Hindlimb muscle (tissue), 1 donor: ENCODE measurements around the gene LRP1-AS. TPM values are rescaled to one million over a fixed set of nuclear protein-coding genes. Genes with fewer than 3 reads are reported as not detected.

Experiments
- DNase-seq: peaks from one replicate; pipeline ENCODE4 v3.0.0-alpha.2; 2013
- polyA plus RNA-seq: library from polyadenylated mRNA; unstranded; fragments of 120-200 nt; gene quantifications from one replicate; pipeline ENCODE4 v1.2.1, GENCODE V29; 2013; ENCODE audit not compliant: insufficient read length

LRP1-AS gene
- polyA plus RNA-seq, 1 donor = 0.45 TPM

DNA sequence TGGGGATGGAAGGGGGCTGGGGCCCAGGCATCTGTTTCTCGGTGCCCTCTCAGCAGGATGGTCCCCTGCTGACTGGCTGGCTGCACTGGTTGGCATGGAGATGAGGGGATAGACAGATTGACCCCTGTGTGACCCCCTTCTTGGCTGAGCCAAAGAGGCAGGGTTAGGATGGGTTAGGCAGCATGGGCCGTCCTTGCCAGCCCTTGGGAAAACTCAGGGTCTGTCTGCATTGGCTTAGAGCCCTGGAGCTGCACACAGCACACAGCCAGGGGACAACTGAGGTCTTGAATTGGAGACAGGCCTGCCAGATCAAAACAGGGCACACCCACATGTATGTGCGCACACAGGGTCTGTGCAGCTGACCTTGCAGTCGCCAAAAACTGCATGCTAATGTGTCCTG is 11.2 kb upstream of the LRP1-AS start:
- no peak for DNase-seq

DNA sequence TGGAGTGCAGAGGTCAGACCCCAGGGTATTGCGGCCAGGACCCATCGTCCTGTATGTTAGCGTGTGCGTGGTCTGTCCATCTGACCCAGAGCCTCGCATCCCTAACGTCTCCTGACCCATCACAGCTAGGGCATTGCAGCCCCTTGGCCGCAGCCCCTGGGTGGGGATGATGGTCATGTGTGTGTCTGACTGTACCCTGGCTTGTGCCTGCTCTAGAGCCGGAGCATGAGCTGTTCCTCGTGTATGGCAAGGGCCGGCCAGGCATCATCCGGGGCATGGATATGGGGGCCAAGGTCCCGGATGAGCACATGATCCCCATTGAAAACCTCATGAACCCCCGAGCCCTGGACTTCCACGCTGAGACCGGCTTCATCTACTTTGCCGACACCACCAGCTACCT is 10.8 kb upstream of the LRP1-AS start:
- no peak for DNase-seq

DNA sequence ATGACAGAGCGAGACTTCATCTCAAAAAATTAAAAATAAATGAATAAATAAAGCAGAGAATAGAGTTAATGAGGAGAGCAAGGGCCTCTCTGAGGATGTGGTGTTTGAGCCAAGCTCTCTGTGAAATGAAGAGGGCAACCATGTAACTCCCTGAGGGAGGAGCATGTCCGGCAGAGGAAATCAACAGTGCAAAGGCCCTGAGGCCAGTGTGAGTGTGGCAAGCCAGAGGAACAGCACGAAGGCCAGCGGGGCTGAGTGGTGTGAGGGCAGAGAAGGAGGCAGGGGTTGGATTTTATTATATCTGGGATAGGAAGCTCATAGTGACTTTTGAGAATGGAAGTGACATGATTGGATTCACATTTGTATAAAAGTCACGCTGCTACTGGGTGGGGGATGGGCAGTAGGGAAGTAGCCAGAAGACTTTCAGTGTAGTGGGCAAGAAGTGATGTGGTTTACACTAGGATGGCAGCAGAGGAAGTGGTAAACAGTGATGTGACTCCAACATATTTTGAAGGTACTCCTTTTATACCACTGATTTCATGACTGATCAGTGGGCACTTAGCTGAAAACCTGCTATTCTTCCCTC is 10.3 kb upstream of the LRP1-AS start:
- no peak for DNase-seq

DNA sequence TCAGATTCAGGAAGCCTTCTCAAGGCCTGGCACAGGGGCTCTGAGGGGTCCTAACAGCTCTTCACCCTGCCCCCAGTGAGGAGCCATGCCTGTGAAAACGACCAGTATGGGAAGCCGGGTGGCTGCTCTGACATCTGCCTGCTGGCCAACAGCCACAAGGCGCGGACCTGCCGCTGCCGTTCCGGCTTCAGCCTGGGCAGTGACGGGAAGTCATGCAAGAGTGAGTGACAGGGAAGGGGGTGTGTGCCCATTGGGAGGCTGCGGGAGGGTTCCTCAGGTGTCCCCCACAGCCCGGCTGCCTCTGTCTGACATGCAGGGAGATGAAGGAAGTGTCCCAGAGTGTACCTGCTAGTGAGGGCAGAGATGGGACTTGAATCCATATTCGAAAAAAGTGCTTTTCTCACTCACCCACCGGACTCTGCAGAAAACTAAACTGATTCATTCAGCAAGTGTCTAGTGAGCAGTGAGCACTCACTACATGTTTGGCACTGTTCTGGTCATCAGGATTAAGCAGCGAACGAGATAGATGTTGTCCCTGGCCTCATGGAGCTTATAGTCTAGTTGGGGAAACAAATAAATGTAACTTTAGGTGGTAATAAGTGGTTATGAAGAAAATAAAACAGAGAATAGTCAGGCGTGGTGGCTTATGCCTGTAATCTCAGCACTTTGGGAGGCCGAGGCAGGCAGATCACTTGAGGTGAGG is 9.4 kb upstream of the LRP1-AS start:
- DNase-seq = no peak

DNA sequence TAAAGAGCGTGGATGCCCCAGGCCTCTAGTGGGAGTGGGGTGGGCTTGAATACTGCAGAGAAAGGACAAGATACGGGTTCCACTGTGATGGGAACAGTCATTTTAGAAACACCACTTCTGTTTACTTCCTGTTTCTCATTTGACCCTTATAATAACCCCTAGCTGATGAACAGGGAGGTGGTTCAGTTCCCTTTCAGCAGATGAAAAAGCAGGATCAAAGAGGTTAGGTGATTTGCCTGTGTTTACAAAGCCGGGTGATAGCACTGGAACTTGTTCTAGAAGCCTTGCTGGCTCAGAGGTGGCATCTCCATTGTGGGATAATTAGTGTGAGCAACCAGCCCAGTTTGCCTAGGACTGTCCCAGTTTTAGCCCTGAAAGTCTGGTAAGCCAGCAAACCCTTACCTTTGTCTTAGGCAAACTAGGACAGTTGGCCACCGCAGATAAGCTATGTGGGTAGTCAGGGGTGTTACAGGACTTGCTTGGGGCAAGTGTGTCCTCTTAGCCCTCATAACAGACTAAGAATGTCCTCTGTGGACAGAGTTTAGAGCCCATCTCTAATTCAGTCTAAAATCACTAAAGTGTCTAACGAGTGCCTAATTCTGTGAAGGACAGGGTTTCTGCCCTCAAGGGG is 7.5 kb upstream of the LRP1-AS start:
- DNase-seq = no peak

DNA sequence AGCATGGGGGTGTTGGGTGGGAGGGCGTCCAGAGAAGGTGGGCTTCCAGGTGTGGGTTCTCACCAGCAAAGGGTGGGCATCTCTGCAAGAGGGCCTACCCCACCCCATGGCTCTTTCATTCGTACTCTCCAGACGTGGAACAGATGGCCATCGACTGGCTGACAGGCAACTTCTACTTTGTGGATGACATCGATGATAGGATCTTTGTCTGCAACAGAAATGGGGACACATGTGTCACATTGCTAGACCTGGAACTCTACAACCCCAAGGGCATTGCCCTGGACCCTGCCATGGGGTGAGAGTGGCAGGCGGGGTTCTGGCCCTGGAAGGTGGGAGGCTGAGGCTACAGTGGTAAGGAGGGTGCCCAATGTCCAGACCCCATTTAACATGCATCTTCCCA is 6.7 kb upstream of the LRP1-AS start:
- no peak for DNase-seq

DNA sequence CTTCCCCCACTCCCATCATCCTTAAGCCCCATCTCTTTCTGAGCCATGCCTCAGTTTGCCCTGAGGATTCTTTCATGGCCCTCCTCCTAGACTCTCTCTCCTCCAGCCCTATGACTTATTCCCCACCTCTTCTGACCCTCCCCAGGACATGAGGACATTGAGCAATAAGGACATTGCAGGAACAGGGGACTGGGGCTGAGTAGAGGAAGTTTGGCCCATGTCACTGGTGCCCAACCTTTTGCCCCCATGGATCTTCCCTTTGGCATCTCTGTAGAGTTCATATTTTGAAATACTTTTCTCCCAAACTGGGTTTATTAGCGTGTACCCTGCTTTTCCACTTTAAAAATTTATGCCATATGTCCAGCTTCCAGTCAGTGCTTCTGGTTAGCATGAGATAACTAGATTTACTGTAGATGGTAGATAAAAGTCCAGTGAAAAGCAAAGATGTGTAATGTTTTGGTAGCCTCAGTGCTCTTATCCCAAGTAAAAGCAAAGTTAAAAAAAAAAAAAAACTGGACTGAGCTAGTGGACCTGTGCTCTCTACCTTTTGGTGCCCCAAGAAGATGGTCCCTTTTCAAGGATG is 6.1 kb upstream of the LRP1-AS start:
- DNase-seq = no peak

DNA sequence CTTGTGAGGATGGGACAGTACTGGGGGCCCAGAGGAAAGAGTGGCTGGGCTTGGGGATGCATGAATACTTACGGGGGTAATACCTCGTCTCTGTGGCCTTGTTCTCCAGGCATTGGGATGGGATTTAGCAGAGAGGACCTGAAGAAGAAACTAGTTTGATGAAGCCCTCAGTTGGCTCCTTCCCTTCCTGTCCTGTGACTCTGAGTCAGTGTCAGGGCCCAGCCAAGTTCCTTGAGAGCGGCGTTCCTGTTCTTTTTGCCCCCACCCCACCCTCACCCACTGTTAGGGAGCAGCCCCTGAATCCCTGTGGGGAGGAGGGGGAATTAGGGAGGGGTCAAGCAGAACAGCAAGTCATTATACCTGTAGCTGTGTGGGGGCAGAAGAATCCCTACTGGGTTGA is 5.2 kb upstream of the LRP1-AS start:
- DNase-seq = no peak

DNA sequence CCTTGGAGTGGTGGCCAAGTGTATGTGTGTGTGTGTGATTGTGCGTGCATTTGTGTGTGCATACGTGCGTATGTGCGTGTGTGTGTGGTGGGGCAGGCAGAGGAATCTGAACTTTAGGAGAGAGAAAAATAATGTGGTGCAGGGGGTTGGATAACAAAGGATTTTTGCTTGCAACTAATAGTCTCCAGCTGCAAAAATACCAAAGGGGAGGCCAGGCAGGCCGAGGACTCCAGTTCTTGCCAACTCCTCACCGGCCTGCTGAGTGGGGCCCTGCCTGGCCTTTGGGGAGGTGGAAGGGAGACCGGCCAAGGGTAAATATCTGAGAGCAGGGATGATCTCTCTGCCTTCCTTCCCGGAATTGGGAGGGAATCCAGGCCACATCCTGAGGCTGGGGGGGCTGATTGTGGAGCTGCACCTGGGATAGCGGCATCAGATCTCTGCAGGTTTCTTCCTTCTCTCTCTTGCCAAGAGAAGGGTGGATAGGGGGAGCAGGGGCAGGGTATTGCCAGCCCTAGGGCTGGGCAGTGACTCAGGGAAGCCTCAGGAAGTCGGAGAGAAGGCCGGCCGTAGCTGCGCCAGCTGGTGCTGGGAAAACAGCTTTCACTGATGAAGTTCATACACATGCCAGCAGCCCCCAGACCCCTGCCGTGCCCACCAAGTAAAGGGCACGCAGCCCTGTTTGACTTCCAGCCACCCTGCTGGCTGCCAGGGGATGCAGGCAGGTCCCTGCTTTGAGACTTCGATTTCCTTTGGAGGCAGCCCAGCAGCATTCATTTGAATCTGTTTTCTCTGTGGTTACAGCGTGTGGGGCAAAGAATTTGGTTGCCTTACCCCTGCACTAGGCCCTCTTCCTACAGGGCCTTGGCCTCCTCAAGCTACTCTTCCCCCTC is 4.6 kb upstream of the LRP1-AS start:
- DNase-seq = peak; percentile 62

DNA sequence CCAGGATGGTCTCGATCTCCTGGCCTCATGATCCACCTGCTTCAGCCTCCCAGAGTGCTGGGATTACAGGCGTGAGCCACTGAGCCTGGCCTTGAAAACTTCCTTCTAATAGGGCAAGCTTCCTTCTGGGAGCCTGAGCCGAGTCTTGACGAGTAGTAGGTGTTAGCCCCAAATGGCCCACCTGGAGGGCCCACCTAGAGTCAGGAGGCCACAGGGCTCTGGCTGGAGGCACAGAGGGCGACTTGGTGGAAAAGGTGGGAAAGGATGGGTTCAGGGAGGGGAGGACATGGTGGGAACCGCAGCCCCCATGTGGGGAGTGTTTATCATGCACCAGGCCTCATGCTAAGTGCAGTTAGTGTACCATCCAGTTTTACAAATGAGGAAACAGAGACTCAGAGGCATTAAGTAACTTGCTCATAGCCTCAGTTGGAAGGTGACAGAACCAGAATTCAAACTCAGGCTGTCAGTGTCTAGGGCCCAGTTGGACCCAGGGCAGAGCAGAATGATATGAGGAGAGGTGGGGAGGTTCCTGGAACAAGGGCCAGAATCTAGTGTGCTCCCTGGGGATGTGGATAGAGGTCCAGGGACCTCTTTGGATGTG is 3.1 kb upstream of the LRP1-AS start:
- no peak for DNase-seq

DNA sequence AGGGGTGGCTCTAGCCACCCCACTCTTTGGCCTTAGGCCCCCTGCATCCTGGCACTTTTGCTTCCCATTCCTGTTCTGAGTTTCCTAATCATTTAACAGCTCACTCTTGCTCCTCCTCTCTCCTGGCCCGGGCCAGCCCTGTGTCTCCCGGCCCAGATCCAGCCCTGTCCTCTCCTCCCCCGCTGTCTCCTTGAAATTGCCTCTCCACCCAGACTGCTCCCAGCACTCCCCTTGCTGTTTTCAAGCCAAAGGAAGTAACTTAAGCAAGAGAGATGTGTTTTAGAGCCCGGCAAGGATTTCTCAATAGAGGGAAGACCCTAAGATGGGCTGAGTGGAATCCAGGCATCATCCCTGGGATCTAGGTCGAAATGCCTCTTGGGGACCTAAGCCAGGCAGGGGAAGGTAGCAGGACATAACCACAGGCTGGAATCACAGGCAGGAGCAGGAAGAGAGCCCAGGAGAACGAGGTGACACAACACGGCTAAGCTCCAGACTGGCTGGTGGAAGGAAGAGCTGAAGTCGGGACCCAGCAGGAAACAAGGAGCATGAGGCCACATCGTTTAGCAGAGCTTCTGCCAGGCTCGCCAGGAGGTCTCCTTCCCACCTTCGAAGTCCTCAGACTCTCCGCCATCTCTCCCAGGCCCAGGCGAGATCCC is 2.0 kb upstream of the LRP1-AS start:
- peak; percentile 77 for DNase-seq

DNA sequence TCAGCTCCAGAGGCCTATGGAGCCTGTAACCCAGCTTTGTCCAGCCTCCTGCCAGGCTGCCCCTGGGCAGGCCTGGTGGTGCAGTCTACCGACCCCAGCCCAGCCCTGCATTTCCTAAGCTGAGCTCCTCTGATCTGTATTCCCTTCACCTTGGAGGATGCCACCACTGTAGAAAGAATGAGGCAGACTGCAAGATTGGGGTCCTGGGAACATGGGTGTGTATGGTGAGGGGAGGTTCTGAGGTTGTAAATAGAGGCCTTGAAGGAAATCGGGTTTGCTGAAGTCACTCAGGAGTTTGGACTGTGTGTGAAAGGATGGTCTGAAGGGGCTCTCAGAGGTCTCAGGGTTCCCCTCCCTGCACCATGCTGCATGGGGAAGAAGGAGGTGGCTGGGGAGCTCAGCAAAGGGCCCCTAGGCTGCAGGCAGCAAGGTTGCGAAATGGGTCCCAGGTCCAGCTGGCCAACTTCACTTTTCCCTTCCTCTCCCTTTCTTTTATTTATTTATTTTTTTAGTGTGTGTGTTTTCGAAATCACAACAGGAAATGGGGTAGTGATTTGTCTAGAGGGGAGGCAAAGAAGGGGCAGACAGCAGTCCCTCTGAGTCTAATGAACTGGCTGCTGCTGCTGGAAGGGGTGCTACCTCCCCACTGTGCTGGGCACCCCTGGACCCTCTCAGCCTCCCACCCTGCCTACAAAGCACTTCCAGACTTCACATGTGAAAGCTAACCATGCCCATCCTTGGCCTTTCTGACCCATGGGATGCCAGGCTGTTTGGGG is 1.2 kb upstream of the LRP1-AS start:
- peak; percentile 59 for DNase-seq

DNA sequence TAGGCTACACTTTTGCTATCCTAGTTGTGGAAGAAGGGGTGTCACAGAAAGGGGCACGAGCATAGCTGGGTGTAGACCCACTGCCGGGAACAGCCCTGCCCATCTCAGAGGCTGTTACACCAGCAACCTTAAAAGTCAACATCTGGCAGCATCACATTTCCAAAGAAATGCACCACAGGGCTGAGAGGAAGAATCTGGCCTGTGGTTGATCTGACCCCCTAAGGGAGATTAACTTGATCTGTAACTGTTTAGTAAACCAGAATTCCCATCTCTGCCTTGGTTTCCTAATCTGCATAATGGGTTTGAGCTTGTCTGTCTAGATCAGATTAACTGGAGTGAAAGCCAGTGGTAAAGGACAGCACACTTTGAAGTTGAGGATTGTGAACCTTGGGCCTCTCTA is 1.3 kb downstream of the LRP1-AS start:
- no peak for DNase-seq

DNA sequence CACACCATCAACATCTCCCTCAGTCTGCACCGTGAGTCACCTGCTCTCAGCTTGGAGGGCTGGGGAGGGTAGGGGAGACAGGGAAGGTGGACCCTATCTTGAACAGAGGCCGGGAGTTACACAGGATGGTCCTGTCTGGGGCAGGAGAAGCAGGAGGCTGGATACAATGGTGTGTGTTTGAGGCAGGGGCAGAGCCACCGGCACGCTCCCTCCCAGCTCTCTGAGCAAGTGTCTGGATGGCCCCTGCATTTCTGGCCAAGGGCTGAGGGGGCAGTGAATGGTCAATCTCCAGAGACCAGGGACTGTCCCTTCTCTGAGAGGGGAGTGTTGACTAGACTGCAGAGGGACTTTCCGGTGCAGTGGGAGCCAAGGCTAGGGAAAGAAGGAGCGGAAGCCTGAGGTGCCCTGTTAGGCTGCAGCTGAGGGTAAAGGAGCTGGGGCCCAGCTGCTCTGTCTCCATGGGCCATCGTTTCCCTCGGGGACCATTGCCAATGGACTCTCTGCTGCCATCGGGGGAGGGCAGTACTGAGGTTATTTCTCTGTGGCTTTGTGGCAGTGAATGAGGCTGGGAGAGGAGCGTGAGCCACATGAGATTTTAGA is 1.9 kb downstream of the LRP1-AS start:
- no peak for DNase-seq

DNA sequence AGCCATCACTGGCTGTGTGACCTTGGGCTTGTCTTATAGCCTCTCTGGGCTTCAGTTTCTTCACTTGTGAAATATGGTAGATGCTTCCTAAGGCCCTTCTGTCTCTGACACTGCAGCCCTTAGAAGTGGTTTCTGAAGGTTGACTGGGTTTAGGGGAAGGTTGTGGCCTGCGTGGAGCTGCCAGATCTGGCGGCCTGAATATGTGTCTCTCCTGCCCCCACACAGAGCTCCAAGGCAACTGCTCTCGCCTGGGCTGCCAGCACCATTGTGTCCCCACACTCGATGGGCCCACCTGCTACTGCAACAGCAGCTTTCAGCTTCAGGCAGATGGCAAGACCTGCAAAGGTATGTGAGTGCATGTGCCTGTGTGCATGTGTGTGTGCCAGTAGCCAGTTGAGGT is 4.0 kb downstream of the LRP1-AS start:
- DNase-seq = no peak

DNA sequence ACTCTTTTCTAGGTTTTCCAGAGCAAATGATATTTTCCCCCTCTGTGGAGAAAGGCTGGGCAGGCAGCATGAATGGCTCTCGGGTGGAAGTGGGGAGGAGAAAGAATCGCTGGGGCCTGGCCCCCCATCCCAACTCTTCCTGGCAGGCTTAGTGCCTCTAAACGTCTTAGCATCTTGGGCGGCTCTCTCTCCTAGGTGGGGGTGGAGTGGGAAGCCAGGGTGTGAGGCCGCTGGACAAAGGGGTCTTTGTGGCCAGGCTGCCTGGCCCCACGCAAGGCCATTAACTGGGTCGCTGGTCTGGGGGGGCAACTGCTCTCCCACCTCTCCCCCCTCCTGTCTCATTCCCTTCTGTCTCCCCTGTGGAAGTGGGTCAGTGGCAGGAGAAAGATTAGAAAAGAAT is 4.7 kb downstream of the LRP1-AS start:
- no peak for DNase-seq

DNA sequence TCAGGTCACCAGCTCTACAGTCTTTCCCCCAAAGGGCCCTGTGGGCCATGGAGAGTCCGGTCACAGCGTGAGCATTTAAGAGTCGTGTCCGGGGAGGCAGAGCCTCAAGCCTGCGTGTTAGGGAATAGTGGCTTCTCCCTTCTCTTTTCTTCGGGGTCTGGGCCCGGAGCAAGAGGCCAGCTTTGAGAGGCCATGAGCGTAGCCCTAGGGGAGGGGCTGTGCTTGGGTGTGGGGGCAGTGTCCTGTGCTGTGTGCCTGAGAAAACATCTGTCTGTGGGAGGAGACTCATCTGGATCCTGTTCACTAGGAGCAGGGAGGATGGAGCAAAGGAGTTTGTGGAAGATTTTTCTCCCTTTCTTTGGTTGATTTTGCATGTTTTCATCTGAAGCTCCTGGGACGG is 5.3 kb downstream of the LRP1-AS start:
- DNase-seq = no peak

DNA sequence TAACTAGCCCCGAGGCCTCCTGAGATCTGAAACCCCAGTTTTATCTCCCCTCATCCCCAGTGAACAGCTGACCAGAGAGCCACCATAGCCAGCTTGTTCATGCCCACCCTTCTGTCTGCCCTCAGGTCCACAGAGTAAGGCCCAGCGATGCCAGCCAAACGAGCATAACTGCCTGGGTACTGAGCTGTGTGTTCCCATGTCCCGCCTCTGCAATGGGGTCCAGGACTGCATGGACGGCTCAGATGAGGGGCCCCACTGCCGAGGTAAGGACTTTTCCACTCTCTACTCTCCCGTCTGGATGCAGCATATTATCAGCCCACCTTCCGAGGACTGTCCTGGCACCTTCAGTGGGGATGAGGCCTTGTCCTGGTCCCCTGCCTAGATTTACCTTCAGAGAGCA is 6.2 kb downstream of the LRP1-AS start:
- no peak for DNase-seq

DNA sequence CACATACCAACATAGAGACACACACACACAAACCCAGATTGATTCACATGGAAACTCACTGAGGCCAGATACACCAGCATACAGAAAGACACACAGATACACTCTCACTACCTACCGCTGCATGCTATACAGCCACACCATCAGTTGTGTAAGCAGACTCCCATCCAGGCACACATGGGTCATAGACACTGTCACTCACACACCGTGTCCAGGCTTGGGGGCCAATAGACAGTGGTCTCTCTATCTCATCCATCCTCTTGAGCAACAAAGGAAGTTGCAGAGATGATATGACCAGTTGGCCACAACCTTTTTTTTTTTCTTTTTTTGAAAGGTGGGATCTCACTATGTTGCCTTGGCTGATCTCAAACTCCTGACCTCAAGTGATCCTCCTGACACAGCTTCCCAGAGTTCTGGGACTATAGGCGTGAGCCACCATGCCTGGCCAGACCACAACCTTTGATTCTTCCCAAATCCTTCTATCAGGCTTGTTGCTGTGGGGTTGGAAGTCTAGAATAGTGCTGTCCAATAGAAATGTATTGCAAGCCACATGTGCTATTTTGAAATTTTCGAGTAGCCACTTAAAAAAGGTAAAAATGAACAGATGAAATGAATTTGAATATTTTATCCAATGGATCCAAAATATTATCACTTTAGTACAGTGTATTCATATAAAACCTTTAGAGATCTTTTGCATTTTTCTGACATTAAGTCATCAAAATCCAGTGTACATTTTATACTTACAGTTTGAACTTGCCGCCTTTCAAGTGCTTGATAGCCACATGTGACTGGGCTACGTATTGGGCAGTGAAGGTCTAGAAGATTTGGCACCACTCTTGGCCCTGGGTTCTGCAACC is 7.4 kb downstream of the LRP1-AS start:
- DNase-seq = no peak
